GM12878 (cell line): ENCODE results near the gene AIF1. TPM values are rescaled to one million over a fixed set of nuclear protein-coding genes. Genes with fewer than 3 reads are reported as not detected.

ENCODE experiments used
- ATAC-seq: fragments of 200-7000 bp; cut with Tn5 transposase; 3 replicates; pipeline ENCODE4 v1.9.1; 2020; ENCODE audit warnings: mild to moderate bottlenecking, moderate library complexity
- BruUV-seq: library from RNA; stranded (reverse); fragments of 400-500 nt; replicated peaks from 2 replicates; lab custom pipeline; 2021; lab: Mats Ljungman, UMichigan
- CTCF ChIA-PET: fragments of 300-600 bp; sonication (Branson Sonifier 250); formaldehyde crosslinking; extraction: SDS; loops from one replicate; lab custom pipeline; 2021; ENCODE audit warnings: inconsistent platforms; lab: Yijun Ruan, JAX
- POLR2A ChIA-PET: fragments of 350-600 bp; formaldehyde crosslinking; extraction: SDS; loops from one replicate; lab custom pipeline; 2021; ENCODE audit warnings: inconsistent platforms; lab: Charles Lee
- RAD21 ChIA-PET: fragments of 300-600 bp; sonication (Branson Sonifier 250); formaldehyde crosslinking; loops from one replicate; lab custom pipeline; 2023; ENCODE audit warnings: antibody characterized with exemption; ENCODE audit not compliant: unreplicated experiment; lab: Charles Lee
- SMC1A ChIA-PET: fragments of 300-600 bp; sonication (Branson Sonifier 250); formaldehyde crosslinking; loops from one replicate; lab custom pipeline; 2023; ENCODE audit not compliant: unreplicated experiment, uncharacterized antibody; lab: Charles Lee
- DNase-seq: peaks from one replicate; pipeline ENCODE4 v3.0.0-alpha.2; 2011; ENCODE audit warnings: low read depth, low spot score
- FAIRE-seq: peaks from 3 replicates; lab custom pipeline; 2011; peaks lifted over from hg19 to GRCh38; lab: Jason Lieb, UNC
- H2AFZ ChIP-seq: 2 replicates; pipeline ENCODE4 v1.6.0; 2011; ENCODE audit warnings: low read depth, low read length, control low read depth; ENCODE audit not compliant: control insufficient read depth
- H3K27ac ChIP-seq: 2 replicates; pipeline ENCODE4 v1.5.1; 2011; ENCODE audit warnings: control low read depth; ENCODE audit not compliant: control insufficient read depth, insufficient read depth
- H3K27me3 ChIP-seq, 2 experiments: replicated peaks in 1 of 2; 2 replicates each; pipeline versions ENCODE4 v1.6.0 to v1.6.1; 2011; ENCODE audit warnings: low read length in 1 of 2; ENCODE audit not compliant: control insufficient read depth in 2 of 2, insufficient read depth in 2 of 2
- H3K36me3 ChIP-seq, 2 experiments: 2 replicates each; pipeline ENCODE4 v1.5.1; 2011; ENCODE audit warnings: low read length in 1 of 2; ENCODE audit not compliant: control insufficient read depth in 2 of 2, insufficient read depth in 2 of 2
- H3K4me1 ChIP-seq: 2 replicates; pipeline ENCODE4 v1.6.1; 2011; ENCODE audit warnings: mild to moderate bottlenecking, low read length, moderate library complexity, mixed read lengths; ENCODE audit not compliant: control insufficient read depth, insufficient read depth
- H3K4me2 ChIP-seq: 2 replicates; pipeline ENCODE4 v1.6.0; 2011; ENCODE audit warnings: control low read depth; ENCODE audit not compliant: control insufficient read depth, insufficient read depth
- H3K4me3 ChIP-seq: fragments of 200-600 bp; sonication (generic); 2 replicates; pipeline ENCODE4 v1.5.1; 2016
- H3K79me2 ChIP-seq: 2 replicates; pipeline ENCODE4 v1.6.0; 2011; ENCODE audit warnings: low read length; ENCODE audit not compliant: control insufficient read depth, insufficient read depth
- H3K9ac ChIP-seq: 2 replicates; pipeline ENCODE4 v1.8.0; 2011; ENCODE audit warnings: low read length, control low read depth, mixed read lengths; ENCODE audit not compliant: control insufficient read depth, insufficient read depth
- H3K9me3 ChIP-seq: replicated peaks from 3 replicates; pipeline ENCODE4 v1.5.1; 2011; ENCODE audit warnings: mild to moderate bottlenecking, low read length; ENCODE audit not compliant: control insufficient read depth, insufficient read depth
- H4K20me1 ChIP-seq: 2 replicates; pipeline ENCODE4 v1.6.0; 2011; ENCODE audit not compliant: control insufficient read depth, insufficient read depth
- ASH2L ChIP-seq: fragments of 300-600, 200-600 bp; sonication (generic); IDR thresholded peaks from 2 replicates; pipeline ENCODE4 v1.6.1; 2017; ENCODE audit warnings: low read depth, mild to moderate bottlenecking, borderline replicate concordance
- CTCF ChIP-seq, 3 experiments: IDR thresholded peaks in 2 of 3; conservative IDR thresholded peaks in 1 of 3; 2 replicates each; pipeline ENCODE4 v1.5.1; 2011; ENCODE audit warnings: low read depth in 3 of 3, low read length in 3 of 3, mild to moderate bottlenecking in 3 of 3, control low read depth in 2 of 3, moderate library complexity in 2 of 3, inconsistent platforms in 1 of 3, mixed read lengths in 1 of 3; ENCODE audit not compliant: control insufficient read depth in 2 of 3, insufficient read depth in 1 of 3; ENCODE audit errors: extremely low read depth in 1 of 3
- HDGF ChIP-seq: fragments of 450-650 bp; IDR thresholded peaks from 2 replicates; pipeline ENCODE4 v1.6.1; 2016; ENCODE audit warnings: antibody characterized with exemption
- IRF3 ChIP-seq: fragments of 450-650 bp; IDR thresholded peaks from 2 replicates; pipeline ENCODE4 v1.6.1; 2014; ENCODE audit warnings: mild to moderate bottlenecking
- NRF1 ChIP-seq: conservative IDR thresholded peaks from 2 replicates; pipeline ENCODE4 v1.6.1; 2011; ENCODE audit warnings: mild to moderate bottlenecking, low read depth, low read length, improper control_type of control experiment
- PRDM15 ChIP-seq: fragments of 450-650 bp; formaldehyde crosslinking; IDR thresholded peaks from 2 replicates; pipeline ENCODE4 v1.4.0; 2020; ENCODE audit warnings: mild to moderate bottlenecking, moderate library complexity
- STAT3 ChIP-seq: IDR thresholded peaks from 2 replicates; pipeline ENCODE4 v1.6.1; 2011; ENCODE audit warnings: low read depth, low read length, improper control_type of control experiment
- ZNF592 ChIP-seq: fragments of 450-650 bp; IDR thresholded peaks from 2 replicates; pipeline ENCODE4 v1.6.1; 2017; ENCODE audit warnings: mild to moderate bottlenecking, moderate library complexity
- WGBS: methylation state at CpG from one replicate; pipeline ENCODE4 v1.1.6; 2016; ENCODE audit warnings: low lambda C conversion rate; ENCODE audit not compliant: insufficient replicate concordance, insufficient coverage; ENCODE audit errors: missing lambda C conversion rate; 5-methylcytosine and 5-hydroxymethylcytosine counted together
- in situ Hi-C: fragments of 300-500 bp; cut with MboI; formaldehyde crosslinking; loops from 9 replicates; pipeline ENCODE4 v1.14.3; 2018; ENCODE audit warnings: mixed read lengths
- intact Hi-C: fragments of 100-400 bp; cut with micrococcal nuclease; formaldehyde crosslinking; loops from one replicate; pipeline ENCODE4 v1.14.2; 2022; ENCODE audit not compliant: unreplicated experiment
- polyA plus RNA-seq, 11 experiments: library from polyadenylated mRNA; depleted of rRNA in 4 of 11; unstranded in 6 of 11; stranded (reverse) in 5 of 11; fragments of >200 nt; fragmentation: Nextera tagmentation in 4 of 11; fragmentation: Illumina TruSeq in 1 of 11; extraction: Ambion mirVana in 4 of 11; extraction: Trizol in 1 of 11; gene quantifications; 1 replicate in 1 of 11; 2 replicates in 10 of 11; pipeline versions ENCODE4 v1.2.1 to v1.2.3, GENCODE V29; 2011 to 2016; ENCODE audit warnings: inconsistent platforms in 2 of 11, missing spikeins in 2 of 11, low read depth in 1 of 11
- total RNA-seq, 4 experiments: library from RNA; depleted of rRNA in 3 of 4; stranded (reverse); fragments of >200 nt in 3 of 4; fragmentation: Illumina TruSeq in 1 of 4; extraction: Trizol in 1 of 4; gene quantifications; 2 replicates each; pipeline versions ENCODE4 v1.2.1 to v1.2.3, GENCODE V29; 2013 to 2021
- TF ChIP-seq, protein P1 (sequence below): IDR thresholded peaks from 2 replicates; pipeline ENCODE4 v1.6.1; 2012; ENCODE audit warnings: low read depth, low read length, improper control_type of control experiment

Gene AIF1
- total and polyA plus RNA-seq, 10 of the 15 experiments (the other 5 are each of a cell fraction or from before 2014, with no cell fraction given): 1.9 to 256 (median 134) TPM

DNA sequence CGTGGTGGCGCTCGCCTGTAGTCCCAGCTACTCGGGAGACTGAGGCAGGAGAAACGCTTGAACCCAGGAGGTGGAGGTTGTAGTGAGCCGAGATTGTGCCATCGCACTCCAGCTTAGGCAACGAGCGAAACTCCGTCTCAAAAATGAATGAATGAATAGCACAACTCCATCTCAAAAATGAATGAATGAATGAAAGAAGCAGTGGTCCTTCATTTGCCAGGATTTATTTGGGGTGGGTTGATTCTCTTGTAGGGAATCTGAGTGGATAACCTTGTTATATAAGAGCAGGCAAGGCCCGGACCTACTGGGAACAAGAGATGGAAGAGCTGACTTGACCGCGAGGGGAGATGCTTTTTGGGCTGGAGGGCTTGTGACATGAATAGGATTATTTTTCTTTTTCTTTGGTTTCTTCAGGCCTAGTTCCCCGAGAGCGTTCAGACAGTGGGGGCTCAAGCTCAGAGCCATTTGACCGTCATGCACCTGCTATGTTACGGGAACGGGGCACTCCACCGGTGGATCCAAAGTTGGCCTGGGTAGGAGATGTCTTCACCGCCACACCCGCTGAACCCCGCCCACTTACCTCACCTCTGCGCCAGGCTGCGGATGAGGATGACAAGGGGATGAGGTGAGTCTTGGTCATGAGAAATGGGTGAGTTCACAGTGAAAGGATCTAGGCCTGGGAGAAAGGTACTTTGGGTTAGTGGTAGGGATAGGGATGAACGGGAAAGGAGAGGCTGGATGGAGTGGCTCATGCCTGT lies 15.3 kb downstream of the AIF1 start:
- Histone ChIP-seq H3K27ac (no peak overlapping the region), H3K9me3 (no peaks in the 10 kb centered on the region), H3K4me2 (no peak overlapping the region), H3K79me2 (no peaks in the 10 kb centered on the region; the same call in none of the 2 replicates), H2AFZ (no peak overlapping the region), H4K20me1 (no peaks in the 10 kb centered on the region), H3K4me1 (no peaks in the 10 kb centered on the region), H3K4me3 (no peak overlapping the region), H3K27me3 (no peaks in the 10 kb centered on the region), H3K9ac (no peak overlapping the region), H3K36me3 (peaks cover 49 to 68% of the 10 kb centered on the region in 2 experiments)
- no TSS peak for BruUV-seq
- 96% methylated on average over 25 of the region's 25 CpGs for WGBS
- in situ Hi-C loops (no loop called here), intact Hi-C loops (no loop called here)
- ChIA-PET SMC1A (no interaction called here), POLR2A (no interaction called here), CTCF (no interaction called here), RAD21 (interaction anchor here (0.6 kb wide), 1 partner anchor 199 kb away, joined by 3 read pairs; no protein-coding TSS in a partner anchor)
- FAIRE-seq (no peak), ATAC-seq (no peak), DNase-seq (no peak)
- TF ChIP-seq ASH2L (no peak), STAT3 (no peak), IRF3 (no peak), CTCF (IDR thresholded peaks at IDR 0.05 in 2 of 3, conservative IDR thresholded peaks at IDR 0.05 in 1 of 3; ENCODE audit: control insufficient read depth in 2 of 3, extremely low read depth in 1 of 3, insufficient read depth in 1 of 3, low read depth in 3 of 3, low read length in 3 of 3) (no peak), HDGF (no peak), ZNF592 (no peak), NRF1 (no peak), PRDM15 (CRISPR knock-in tag) (no peak)
- TF ChIP-seq, protein P1, sequence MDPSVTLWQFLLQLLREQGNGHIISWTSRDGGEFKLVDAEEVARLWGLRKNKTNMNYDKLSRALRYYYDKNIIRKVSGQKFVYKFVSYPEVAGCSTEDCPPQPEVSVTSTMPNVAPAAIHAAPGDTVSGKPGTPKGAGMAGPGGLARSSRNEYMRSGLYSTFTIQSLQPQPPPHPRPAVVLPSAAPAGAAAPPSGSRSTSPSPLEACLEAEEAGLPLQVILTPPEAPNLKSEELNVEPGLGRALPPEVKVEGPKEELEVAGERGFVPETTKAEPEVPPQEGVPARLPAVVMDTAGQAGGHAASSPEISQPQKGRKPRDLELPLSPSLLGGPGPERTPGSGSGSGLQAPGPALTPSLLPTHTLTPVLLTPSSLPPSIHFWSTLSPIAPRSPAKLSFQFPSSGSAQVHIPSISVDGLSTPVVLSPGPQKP: no peak
